Neutrophil (primary cell): Measurements from ENCODE around the gene CCDC24.

Experiments
- H3K27ac ChIP-seq: fragments of 200-600 bp; sonication (generic); 2 replicates; pipeline ENCODE4 v1.5.1; 2016; ENCODE audit warnings: mild to moderate bottlenecking, moderate library complexity
- H3K27me3 ChIP-seq: fragments of 200-600 bp; sonication (generic); 2 replicates; pipeline ENCODE4 v1.6.0; 2016; ENCODE audit warnings: mild to moderate bottlenecking
- H3K36me3 ChIP-seq: fragments of 200-600 bp; sonication (generic); 2 replicates; pipeline ENCODE4 v1.5.1; 2017
- H3K4me1 ChIP-seq, 2 experiments: fragments of 200-600 bp in 1 of 2; sonication (generic) in 1 of 2; 1 replicate in 1 of 2; 2 replicates in 1 of 2; pipeline versions ENCODE4 v1.5.1 to v1.6.1; 2013 to 2016; ENCODE audit warnings: low read depth in 1 of 2, low read length in 1 of 2, mild to moderate bottlenecking in 1 of 2, moderate library complexity in 1 of 2; ENCODE audit not compliant: control insufficient read depth in 1 of 2, insufficient read depth in 1 of 2
- H3K4me3 ChIP-seq, 2 experiments: fragments of 200-600 bp in 1 of 2; sonication (generic) in 1 of 2; 1 replicate in 1 of 2; 2 replicates in 1 of 2; pipeline ENCODE4 v1.5.1; 2013 to 2016; ENCODE audit warnings: low read depth in 1 of 2, low read length in 1 of 2, mild to moderate bottlenecking in 1 of 2, moderate library complexity in 1 of 2
- H3K9me3 ChIP-seq: fragments of 200-600 bp; sonication (generic); 2 replicates; pipeline ENCODE4 v1.5.1; 2016
- TF ChIP-seq, protein P1 (sequence below): fragments of 200-600 bp; sonication (generic); IDR thresholded peaks from 2 replicates; pipeline ENCODE4 v1.5.1; 2016; ENCODE audit warnings: antibody characterized with exemption

The CCDC24 gene

DNA sequence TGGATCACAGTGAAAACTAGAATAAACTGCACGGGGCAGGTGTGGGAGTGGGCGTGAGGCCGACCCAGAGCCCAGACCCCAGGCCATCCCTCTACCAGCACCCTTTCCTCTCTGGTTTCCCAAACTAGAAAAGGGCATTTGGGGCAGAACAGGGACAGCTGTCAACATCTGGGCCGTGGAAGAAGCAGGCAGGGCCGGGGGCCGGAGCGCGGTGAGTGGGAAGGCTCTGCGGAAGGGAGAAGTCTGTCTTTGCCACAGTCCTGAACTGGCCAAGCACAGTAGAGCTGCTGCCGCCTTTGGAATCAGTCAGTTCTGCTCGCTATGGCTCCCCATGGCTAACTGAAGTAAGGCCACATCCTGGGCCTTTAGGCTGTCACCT is 6.6 kb downstream of the CCDC24 start:
- Histone ChIP-seq H3K9me3 (no peaks in the 10 kb centered on the region), H3K4me3 (no peak overlapping the region), H3K27me3 (no peaks in the 10 kb centered on the region), H3K4me1 (no peaks in the 10 kb centered on the region), H3K36me3 (no peaks in the 10 kb centered on the region), H3K27ac (no peak overlapping the region)
- TF ChIP-seq, protein P1, sequence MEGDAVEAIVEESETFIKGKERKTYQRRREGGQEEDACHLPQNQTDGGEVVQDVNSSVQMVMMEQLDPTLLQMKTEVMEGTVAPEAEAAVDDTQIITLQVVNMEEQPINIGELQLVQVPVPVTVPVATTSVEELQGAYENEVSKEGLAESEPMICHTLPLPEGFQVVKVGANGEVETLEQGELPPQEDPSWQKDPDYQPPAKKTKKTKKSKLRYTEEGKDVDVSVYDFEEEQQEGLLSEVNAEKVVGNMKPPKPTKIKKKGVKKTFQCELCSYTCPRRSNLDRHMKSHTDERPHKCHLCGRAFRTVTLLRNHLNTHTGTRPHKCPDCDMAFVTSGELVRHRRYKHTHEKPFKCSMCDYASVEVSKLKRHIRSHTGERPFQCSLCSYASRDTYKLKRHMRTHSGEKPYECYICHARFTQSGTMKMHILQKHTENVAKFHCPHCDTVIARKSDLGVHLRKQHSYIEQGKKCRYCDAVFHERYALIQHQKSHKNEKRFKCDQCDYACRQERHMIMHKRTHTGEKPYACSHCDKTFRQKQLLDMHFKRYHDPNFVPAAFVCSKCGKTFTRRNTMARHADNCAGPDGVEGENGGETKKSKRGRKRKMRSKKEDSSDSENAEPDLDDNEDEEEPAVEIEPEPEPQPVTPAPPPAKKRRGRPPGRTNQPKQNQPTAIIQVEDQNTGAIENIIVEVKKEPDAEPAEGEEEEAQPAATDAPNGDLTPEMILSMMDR: no peak

DNA sequence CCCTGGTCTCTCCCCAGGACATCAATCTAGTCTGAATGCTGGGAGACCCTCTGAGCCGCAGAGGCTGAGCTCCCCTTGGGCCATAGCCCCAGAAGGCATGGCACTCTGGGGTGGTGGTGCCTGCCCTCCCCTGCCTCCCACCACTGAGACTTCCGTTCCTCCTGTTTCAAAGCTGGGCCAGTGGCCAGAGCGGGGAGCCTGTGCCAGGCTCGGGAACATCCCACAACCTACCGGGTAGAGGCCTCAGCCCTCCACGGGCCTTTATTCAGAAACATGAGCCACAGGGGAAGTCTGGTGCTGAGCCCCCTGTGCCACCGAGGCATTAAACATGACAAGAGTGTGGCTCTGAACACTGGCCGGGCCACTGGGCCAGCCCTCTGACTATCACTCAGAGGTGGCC is 8.1 kb downstream of the CCDC24 start:
- Histone ChIP-seq H3K27ac (no peak overlapping the region), H3K9me3 (no peaks in the 10 kb centered on the region), H3K4me3 (no peak overlapping the region), H3K36me3 (no peaks in the 10 kb centered on the region), H3K27me3 (no peaks in the 10 kb centered on the region), H3K4me1 (no peaks in the 10 kb centered on the region)
- TF ChIP-seq, protein P1: no peak

DNA sequence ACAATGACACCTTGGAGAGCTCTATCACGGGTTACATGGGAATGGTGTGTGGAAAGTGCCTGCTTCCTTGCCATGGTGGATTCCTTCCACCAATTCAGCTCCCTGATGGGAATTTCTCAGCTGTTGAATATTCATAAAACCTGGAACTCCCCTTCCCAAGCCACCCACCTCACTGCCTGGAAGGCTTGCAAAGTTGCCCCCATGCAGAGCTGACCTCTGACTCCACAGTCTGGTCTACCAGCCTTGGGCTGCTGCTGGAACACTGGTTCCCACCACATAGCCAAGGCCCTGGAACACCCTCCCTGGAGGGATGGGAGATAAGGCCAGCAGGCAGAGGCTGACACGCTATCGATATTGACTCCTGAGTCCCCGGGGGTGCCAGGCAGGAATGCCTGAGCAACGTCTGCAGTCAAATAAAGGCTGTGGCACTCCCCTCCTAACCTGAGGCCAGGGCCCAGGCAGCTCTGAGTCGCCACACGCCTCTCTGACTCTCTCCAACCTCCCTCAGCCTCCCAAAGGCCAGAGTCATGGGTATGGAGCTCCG is 8.8 kb downstream of the CCDC24 start:
- H3K9me3 ChIP-seq: no peaks in the 10 kb centered on the region
- no peaks in the 10 kb centered on the region for H3K36me3 ChIP-seq
- TF ChIP-seq, protein P1: no peak
- no peak overlapping the region for H3K4me3 ChIP-seq
- no peaks in the 10 kb centered on the region for H3K4me1 ChIP-seq
- H3K27ac ChIP-seq: no peak overlapping the region
- no peaks in the 10 kb centered on the region for H3K27me3 ChIP-seq

DNA sequence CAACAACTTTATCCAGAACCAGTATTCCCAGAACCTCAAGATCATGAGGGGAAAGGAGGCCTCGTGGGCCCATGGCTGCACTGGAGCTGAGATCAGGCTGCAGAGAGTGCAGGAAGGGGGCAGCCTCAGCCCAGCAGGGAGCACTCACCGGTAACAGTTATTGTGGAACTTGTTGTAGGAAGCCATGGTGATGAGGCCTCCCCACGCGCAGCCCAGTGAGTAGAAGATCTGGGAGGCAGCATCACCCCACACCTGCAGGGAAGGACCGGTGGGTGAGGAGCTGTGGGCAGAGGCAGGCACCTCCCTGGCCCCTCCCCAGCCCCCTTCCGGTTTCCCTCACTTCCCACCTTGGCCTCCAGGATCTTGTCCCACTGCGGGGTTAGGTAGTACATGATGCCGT is 10.8 kb downstream of the CCDC24 start:
- no peaks in the 10 kb centered on the region for H3K4me1 ChIP-seq
- no peaks in the 10 kb centered on the region for H3K9me3 ChIP-seq
- H3K27ac ChIP-seq: no peak overlapping the region
- no peaks in the 10 kb centered on the region for H3K27me3 ChIP-seq
- TF ChIP-seq, protein P1: no peak
- no peaks in the 10 kb centered on the region for H3K36me3 ChIP-seq
- no peak overlapping the region for H3K4me3 ChIP-seq

DNA sequence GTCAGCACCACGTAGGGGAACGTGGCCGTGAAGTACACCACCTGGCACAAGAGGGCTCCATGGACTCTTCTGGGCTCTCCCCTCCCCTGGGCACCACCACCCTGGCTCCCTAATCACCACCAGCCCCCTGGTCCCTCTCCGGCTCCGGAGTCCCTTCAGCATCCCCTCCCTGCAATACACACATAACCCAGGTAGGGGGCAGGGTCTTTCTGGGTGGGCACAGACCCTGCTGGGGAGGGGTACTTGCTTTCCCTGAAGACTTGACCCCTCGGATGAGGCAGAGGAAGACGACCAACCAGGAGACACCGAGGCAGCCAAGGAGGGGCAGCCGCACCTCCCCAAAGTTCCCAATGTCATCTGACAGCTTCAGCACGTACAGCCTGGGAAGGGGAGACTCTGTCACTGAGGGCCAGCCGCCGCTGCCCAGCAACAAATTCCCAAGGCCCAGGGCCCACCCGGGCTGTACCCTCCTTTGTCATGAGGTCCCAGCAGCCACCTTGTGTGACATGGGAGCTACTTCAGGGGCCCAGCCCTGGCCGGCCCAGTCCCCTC is 11.3 kb downstream of the CCDC24 start:
- H3K9me3 ChIP-seq: no peaks in the 10 kb centered on the region
- no peak overlapping the region for H3K4me3 ChIP-seq
- TF ChIP-seq, protein P1: no peak
- no peaks in the 10 kb centered on the region for H3K4me1 ChIP-seq
- H3K27me3 ChIP-seq: no peaks in the 10 kb centered on the region
- no peaks in the 10 kb centered on the region for H3K36me3 ChIP-seq
- no peak overlapping the region for H3K27ac ChIP-seq
